ENCODE results near the gene CDK2. TPM values are rescaled to one million over a fixed set of nuclear protein-coding genes. Genes with fewer than 3 reads are reported as not detected.

Gene CDK2
- total and polyA plus RNA-seq, 9 of the 15 experiments (the other 6 are each of a cell fraction or from before 2014, with no cell fraction given) = 17.4 to 213 (median 109) TPM

DNA sequence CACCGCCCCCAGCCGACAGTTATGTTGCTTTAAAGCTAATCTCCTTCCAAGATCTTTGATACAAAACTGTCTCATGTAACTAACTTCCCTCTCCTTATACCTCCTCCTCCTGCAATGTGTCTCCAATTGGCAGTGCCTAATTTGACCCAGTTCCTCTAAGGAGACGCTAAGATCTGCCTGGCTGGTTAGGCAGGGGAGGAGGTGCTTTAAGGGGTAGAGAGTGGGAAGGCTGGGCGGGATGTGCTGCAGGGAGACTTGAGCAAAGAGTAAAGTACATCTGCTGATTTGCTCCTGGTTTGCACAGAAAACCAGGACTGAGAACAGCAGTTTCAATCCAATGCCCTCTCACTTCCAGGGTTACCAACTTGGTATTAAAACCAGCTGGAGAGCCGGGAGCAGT lies 46.9 kb downstream of the CDK2 start:
- no peak for TF ChIP-seq ZFPM2 (CRISPR knock-in tag; IDR thresholded peaks at IDR 0.05)
- TF ChIP-seq ZFP1 (CRISPR knock-in tag; IDR thresholded peaks at IDR 0.05) = no peak
- no peak for TF ChIP-seq KDM2B (CRISPR knock-in tag; IDR thresholded peaks at IDR 0.05)
- TF ChIP-seq FOXA3 (CRISPR knock-in tag; conservative IDR thresholded peaks at IDR 0.05 in 1 of 2, IDR thresholded peaks at IDR 0.05 in 1 of 2) = no peak
- TF ChIP-seq, protein P1, sequence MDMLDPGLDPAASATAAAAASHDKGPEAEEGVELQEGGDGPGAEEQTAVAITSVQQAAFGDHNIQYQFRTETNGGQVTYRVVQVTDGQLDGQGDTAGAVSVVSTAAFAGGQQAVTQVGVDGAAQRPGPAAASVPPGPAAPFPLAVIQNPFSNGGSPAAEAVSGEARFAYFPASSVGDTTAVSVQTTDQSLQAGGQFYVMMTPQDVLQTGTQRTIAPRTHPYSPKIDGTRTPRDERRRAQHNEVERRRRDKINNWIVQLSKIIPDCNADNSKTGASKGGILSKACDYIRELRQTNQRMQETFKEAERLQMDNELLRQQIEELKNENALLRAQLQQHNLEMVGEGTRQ (CRISPR knock-in tag; IDR thresholded peaks at IDR 0.05) = no peak
- TF ChIP-seq NR3C1 (CRISPR knock-in tag; IDR thresholded peaks at IDR 0.05) = no peak
- TF ChIP-seq HDAC3 (IDR thresholded peaks at IDR 0.05; ENCODE audit: borderline replicate concordance, partially characterized antibody) = no peak
- no peak for TF ChIP-seq TAF15 (IDR thresholded peaks at IDR 0.05; ENCODE audit: low read depth, low read length)
- no peak for TF ChIP-seq CBX8 (IDR thresholded peaks at IDR 0.05; ENCODE audit: borderline replicate concordance, extremely low read depth, low read depth, low read length, poor library complexity, severe bottlenecking)
- TF ChIP-seq, protein P2, sequence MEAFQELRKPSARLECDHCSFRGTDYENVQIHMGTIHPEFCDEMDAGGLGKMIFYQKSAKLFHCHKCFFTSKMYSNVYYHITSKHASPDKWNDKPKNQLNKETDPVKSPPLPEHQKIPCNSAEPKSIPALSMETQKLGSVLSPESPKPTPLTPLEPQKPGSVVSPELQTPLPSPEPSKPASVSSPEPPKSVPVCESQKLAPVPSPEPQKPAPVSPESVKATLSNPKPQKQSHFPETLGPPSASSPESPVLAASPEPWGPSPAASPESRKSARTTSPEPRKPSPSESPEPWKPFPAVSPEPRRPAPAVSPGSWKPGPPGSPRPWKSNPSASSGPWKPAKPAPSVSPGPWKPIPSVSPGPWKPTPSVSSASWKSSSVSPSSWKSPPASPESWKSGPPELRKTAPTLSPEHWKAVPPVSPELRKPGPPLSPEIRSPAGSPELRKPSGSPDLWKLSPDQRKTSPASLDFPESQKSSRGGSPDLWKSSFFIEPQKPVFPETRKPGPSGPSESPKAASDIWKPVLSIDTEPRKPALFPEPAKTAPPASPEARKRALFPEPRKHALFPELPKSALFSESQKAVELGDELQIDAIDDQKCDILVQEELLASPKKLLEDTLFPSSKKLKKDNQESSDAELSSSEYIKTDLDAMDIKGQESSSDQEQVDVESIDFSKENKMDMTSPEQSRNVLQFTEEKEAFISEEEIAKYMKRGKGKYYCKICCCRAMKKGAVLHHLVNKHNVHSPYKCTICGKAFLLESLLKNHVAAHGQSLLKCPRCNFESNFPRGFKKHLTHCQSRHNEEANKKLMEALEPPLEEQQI (IDR thresholded peaks at IDR 0.05) = no peak
- TF ChIP-seq, protein P3, sequence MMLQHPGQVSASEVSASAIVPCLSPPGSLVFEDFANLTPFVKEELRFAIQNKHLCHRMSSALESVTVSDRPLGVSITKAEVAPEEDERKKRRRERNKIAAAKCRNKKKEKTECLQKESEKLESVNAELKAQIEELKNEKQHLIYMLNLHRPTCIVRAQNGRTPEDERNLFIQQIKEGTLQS (IDR thresholded peaks at IDR 0.05) = no peak
- TF ChIP-seq, protein P3 (CRISPR knock-in tag; conservative IDR thresholded peaks at IDR 0.05) = no peak
- Histone ChIP-seq H3K4me1 (replicated peaks in 1 of 2; ENCODE audit: control insufficient read depth in 2 of 2, insufficient read depth in 2 of 2, low read length in 2 of 2) (peaks cover 0 to 36% of the 10 kb centered on the region in 2 experiments; a peak in 3 of 5 replicates), H3K9me3 (replicated peaks; ENCODE audit: control insufficient read depth, insufficient read depth, low read depth, low read length) (no peaks in the 10 kb centered on the region), H3K27me3 (ENCODE audit: control insufficient read depth in 2 of 2, insufficient read depth in 2 of 2, low read length in 2 of 2) (no peaks in the 10 kb centered on the region), H2AFZ (ENCODE audit: low read depth, low read length) (no peak overlapping the region), H3K36me3 (ENCODE audit: control insufficient read depth, insufficient read depth, low read length) (no peaks in the 10 kb centered on the region), H3K4me2 (ENCODE audit: insufficient read depth, low read length) (no peak overlapping the region), H3K27ac (ENCODE audit: extremely low read depth, low read depth, low read length) (no peak overlapping the region), H4K20me1 (replicated peaks; ENCODE audit: control insufficient read depth, insufficient read depth, low read length) (no peaks in the 10 kb centered on the region), H3K9me1 (ENCODE audit: control insufficient read depth, insufficient read depth, low read length) (no peaks in the 10 kb centered on the region), H3K9ac (ENCODE audit: insufficient read depth in 1 of 2, low read depth in 2 of 2, low read length in 2 of 2) (peak overlapping the region in 1 of 2 experiments; percentile 28; a peak in 1 of 4 replicates), H3K79me2 (ENCODE audit: control insufficient read depth, insufficient read depth, low read length) (no peaks in the 10 kb centered on the region), H3K4me3 (no peak overlapping the region)
- FAIRE-seq (no peak), DNase-seq (ENCODE audit: extremely low read depth in 1 of 4, low spot score in 3 of 4) (no peak), ATAC-seq (no peak)
- ChIA-PET CTCF (ENCODE audit: low intra/inter-chr PET ratio) (no interaction called here), POLR2A (interaction anchor here (1.0 to 1.5 kb wide), 3 partner anchors 14 to 18 kb away, joined by 3 to 5 read pairs (median 4); partner anchors contain the start of gene SUOX)
- in situ Hi-C loops (cut with MboI) (no loop called here), intact Hi-C loops (cut with micrococcal nuclease) (no loop called here)
- BruUV-seq (replicated peaks) = no TSS peak
- 59% methylated on average over 5 of the region's 5 CpGs for WGBS (ENCODE audit: insufficient coverage, low coverage, missing lambda C conversion rate)
